ENCODE measurements around the gene LETMD1. TPM values are rescaled to one million over a fixed set of nuclear protein-coding genes. Genes with fewer than 3 reads are reported as not detected.

LETMD1 gene, protein sequence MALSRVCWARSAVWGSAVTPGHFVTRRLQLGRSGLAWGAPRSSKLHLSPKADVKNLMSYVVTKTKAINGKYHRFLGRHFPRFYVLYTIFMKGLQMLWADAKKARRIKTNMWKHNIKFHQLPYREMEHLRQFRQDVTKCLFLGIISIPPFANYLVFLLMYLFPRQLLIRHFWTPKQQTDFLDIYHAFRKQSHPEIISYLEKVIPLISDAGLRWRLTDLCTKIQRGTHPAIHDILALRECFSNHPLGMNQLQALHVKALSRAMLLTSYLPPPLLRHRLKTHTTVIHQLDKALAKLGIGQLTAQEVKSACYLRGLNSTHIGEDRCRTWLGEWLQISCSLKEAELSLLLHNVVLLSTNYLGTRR
- 32.8 TPM for polyA plus RNA-seq (2013, experiment 1 of 2)
- 35.5 TPM for polyA plus RNA-seq (2013, experiment 2 of 2)

DNA sequence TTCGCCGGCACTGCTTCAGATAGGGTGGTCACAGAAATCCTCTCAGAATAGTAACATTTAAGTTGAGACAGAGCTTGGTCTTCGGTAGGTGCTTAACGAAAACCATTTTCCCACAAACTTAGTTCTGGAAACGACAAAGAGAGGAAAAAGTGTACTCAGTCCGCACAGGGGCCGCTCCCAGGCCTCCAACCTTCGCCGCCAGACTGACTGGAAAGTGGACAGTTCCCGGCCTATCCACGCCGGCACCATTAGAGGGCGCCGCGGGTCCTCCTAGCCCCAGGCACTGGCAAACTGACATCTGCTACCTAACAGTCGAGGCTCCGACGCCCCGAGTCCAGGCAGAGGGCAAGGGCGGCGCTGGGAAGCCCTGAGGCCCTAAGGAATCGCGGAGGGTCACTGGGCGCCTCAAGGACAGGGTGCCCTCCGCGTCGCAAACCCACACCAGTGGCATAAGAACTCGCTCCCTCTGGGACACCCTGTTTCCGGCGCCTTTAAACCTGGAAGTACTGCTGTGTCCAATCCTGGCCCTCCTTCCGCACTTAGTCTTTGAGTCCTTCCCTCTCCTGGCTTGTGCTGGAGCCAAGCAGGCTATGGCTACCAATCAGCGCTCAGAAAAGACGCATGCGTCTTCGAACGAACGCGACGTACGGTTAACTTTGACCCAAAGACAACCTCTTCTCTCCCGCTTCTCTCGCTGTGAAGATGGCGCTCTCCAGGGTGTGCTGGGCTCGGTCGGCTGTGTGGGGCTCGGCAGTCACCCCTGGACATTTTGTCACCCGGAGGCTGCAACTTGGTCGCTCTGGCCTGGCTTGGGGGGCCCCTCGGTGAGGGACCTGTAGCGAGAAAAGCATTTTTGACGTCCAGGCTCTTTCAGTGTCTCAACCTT is at the start of gene LETMD1:
Gene LETMD1, plus strand, starts transcription at position 673 of the 886 bp plus-strand sequence. Its CDS starts 30 bp downstream, at position 703.
- WGBS, 2 experiments (ENCODE audit: insufficient coverage in 2 of 2): 3 to 5% methylated on average over 44 to 50 of the region's 51 CpGs
- no peaks in the 10 kb centered on the region for H3K4me1 ChIP-seq (ENCODE audit: control insufficient read depth, insufficient read depth, low read length, poor library complexity, severe bottlenecking)
- H3K4me3 ChIP-seq (ENCODE audit: extremely low read depth, insufficient read depth, low read length, poor library complexity, severe bottlenecking): peak within 1 kb of the TSS; percentile 71
- H3K27ac ChIP-seq (ENCODE audit: low read depth, low read length, severe bottlenecking): peak within 1 kb of the TSS; percentile 80
- H3K9me3 ChIP-seq (ENCODE audit: control insufficient read depth, low read length): no peaks in the 10 kb centered on the region
- H3K36me3 ChIP-seq (ENCODE audit: control insufficient read depth, insufficient read depth, low read length): peaks cover 11% of the 10 kb centered on the region

DNA sequence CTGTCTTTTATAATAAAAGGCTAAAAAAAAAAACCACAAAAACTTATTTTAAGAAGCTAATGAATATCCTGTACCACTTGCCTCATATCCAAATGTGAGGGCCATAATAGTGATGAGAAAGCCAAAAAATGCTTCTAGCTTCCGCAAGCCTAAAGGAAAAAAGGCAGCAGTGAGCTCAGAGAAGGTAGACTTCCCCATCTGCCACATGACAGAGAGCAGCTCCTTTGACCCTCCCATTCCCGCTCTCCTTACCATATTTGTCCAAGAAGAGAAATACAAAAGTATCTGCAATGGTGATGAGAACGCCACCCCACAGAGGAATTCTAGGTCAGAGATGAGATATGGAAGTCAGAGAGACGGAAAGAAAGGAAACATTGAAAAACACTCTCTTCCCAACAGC is 49.0 kb upstream of the LETMD1 start:
- Histone ChIP-seq H3K36me3 (ENCODE audit: control insufficient read depth, insufficient read depth, low read length) (peaks cover 73% of the 10 kb centered on the region), H3K4me3 (ENCODE audit: extremely low read depth, insufficient read depth, low read length, poor library complexity, severe bottlenecking) (no peak overlapping the region), H3K27ac (ENCODE audit: low read depth, low read length, severe bottlenecking) (no peak overlapping the region), H3K4me1 (ENCODE audit: control insufficient read depth, insufficient read depth, low read length, poor library complexity, severe bottlenecking) (no peaks in the 10 kb centered on the region), H3K9me3 (ENCODE audit: control insufficient read depth, low read length) (no peaks in the 10 kb centered on the region)
- WGBS, 2 experiments (ENCODE audit: insufficient coverage in 2 of 2): 86 to 100% methylated on average over 1 of the region's 4 CpGs

DNA sequence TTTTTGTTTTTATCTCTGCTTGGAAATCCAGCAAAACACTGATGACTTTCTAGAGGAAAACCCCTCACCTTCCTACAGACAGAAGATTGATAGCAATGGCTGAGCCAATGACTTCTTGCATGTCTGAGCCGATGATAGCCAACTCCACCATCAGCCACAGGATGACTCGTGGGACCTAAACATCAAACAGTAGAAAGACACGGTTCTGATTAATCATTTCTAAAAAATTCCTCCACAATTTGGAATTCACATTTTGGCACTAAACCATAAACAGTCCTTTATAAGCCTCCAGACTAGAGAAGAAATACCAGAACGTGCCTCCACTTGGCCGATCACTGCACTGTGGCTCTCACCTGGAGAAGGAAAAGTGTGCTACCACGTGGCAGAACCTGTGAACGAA is 47.9 kb upstream of the LETMD1 start:
- Histone ChIP-seq H3K36me3 (ENCODE audit: control insufficient read depth, insufficient read depth, low read length) (peaks cover 74% of the 10 kb centered on the region), H3K4me1 (ENCODE audit: control insufficient read depth, insufficient read depth, low read length, poor library complexity, severe bottlenecking) (no peaks in the 10 kb centered on the region), H3K4me3 (ENCODE audit: extremely low read depth, insufficient read depth, low read length, poor library complexity, severe bottlenecking) (no peak overlapping the region), H3K27ac (ENCODE audit: low read depth, low read length, severe bottlenecking) (no peak overlapping the region), H3K9me3 (ENCODE audit: control insufficient read depth, low read length) (no peaks in the 10 kb centered on the region)
- 90 to 97% methylated on average over 3 to 5 of the region's 7 CpGs for WGBS, 2 experiments (ENCODE audit: insufficient coverage in 2 of 2)

DNA sequence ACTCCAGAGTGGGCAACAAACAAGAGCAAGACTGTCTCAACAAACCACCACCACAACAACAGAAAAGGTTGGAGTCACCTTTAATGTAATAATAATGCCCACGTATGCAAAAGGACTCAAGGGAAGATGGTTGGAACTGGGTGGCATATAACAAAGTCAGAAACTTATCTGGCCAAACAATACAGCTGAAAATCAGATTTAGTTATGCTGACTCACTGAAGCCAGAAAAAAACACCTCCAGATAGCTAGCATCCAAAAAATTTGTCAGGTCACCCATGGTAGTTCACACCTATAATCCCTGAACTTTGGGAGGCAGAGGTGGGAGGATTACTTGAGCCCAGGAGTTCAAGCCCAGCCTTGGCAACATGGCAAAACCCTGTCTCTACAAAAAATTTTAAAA is 46.3 kb upstream of the LETMD1 start:
- peaks cover 74% of the 10 kb centered on the region for H3K36me3 ChIP-seq (ENCODE audit: control insufficient read depth, insufficient read depth, low read length)
- no peak overlapping the region for H3K4me3 ChIP-seq (ENCODE audit: extremely low read depth, insufficient read depth, low read length, poor library complexity, severe bottlenecking)
- no peak overlapping the region for H3K27ac ChIP-seq (ENCODE audit: low read depth, low read length, severe bottlenecking)
- H3K9me3 ChIP-seq (ENCODE audit: control insufficient read depth, low read length): no peaks in the 10 kb centered on the region
- WGBS, 2 experiments (ENCODE audit: insufficient coverage in 2 of 2): no CpG with 5 or more reads among the region's 1 CpG
- H3K4me1 ChIP-seq (ENCODE audit: control insufficient read depth, insufficient read depth, low read length, poor library complexity, severe bottlenecking): no peaks in the 10 kb centered on the region

DNA sequence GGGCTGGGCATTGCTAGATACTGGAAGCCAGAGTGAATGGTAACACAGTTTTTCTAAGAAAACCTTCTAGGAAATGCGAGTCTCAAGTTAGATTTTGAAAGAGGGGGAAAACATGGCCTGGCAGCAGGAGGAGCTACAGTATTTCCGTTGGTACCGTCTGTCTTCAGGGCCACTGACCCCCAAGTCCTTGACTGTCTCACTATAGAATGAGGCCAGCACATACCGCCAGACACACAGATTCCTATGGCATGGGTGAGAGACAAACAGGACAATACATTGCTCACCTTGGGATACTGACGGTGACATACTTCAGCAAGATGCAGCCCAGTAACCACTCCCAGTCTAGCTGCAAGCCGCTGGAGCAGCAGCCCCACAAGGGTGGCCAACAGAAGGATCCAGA is 43.6 kb upstream of the LETMD1 start:
- H3K36me3 ChIP-seq (ENCODE audit: control insufficient read depth, insufficient read depth, low read length): peaks cover 68% of the 10 kb centered on the region
- no peak overlapping the region for H3K4me3 ChIP-seq (ENCODE audit: extremely low read depth, insufficient read depth, low read length, poor library complexity, severe bottlenecking)
- no peaks in the 10 kb centered on the region for H3K4me1 ChIP-seq (ENCODE audit: control insufficient read depth, insufficient read depth, low read length, poor library complexity, severe bottlenecking)
- 81 to 89% methylated on average over 3 to 5 of the region's 6 CpGs for WGBS, 2 experiments (ENCODE audit: insufficient coverage in 2 of 2)
- no peaks in the 10 kb centered on the region for H3K9me3 ChIP-seq (ENCODE audit: control insufficient read depth, low read length)
- H3K27ac ChIP-seq (ENCODE audit: low read depth, low read length, severe bottlenecking): no peak overlapping the region

DNA sequence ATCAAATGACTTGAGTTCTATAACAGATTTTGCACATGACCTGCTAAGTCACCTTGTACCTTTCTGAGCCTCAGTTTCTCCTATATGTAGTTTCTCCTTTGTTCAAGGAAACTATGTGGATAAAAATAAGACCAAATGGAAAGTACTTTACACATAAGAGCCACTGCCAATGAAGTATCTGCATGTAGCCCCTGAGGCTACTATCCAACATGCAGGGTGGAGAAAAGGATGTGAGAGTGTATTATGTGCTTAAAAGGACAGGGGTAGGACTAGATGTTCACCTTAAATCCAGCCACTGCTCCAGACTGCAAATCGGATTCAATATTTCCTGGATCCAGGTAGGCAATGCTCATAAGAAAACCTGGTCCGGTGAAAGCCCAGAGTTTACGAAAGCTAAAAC is 43.1 kb upstream of the LETMD1 start:
- peaks cover 63% of the 10 kb centered on the region for H3K36me3 ChIP-seq (ENCODE audit: control insufficient read depth, insufficient read depth, low read length)
- H3K27ac ChIP-seq (ENCODE audit: low read depth, low read length, severe bottlenecking): no peak overlapping the region
- H3K9me3 ChIP-seq (ENCODE audit: control insufficient read depth, low read length): no peaks in the 10 kb centered on the region
- WGBS, 2 experiments (ENCODE audit: insufficient coverage in 2 of 2): 96 to 100% methylated on average over 1 to 3 of the region's 3 CpGs
- no peak overlapping the region for H3K4me3 ChIP-seq (ENCODE audit: extremely low read depth, insufficient read depth, low read length, poor library complexity, severe bottlenecking)
- no peaks in the 10 kb centered on the region for H3K4me1 ChIP-seq (ENCODE audit: control insufficient read depth, insufficient read depth, low read length, poor library complexity, severe bottlenecking)

DNA sequence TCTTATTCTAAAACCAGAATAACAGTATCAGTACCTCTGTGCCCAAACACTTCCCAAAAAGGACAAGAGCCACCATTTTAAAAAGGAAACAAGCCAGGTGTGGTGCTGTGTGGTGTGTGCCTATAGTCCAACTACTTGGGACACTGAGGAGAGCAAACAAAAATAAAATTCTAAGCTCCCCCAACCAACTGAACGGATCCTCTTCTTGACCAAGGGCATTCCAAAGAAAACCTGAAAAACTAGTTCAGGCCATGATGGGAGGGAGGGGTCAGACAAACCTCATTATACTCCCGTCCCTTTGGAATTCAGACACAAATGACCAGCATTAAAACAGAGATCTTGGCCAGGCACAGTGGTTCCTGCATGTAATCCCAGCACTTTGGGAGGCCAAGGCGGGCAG is 42.5 kb upstream of the LETMD1 start:
- Histone ChIP-seq H3K9me3 (ENCODE audit: control insufficient read depth, low read length) (no peaks in the 10 kb centered on the region), H3K36me3 (ENCODE audit: control insufficient read depth, insufficient read depth, low read length) (peaks cover 58% of the 10 kb centered on the region), H3K27ac (ENCODE audit: low read depth, low read length, severe bottlenecking) (no peak overlapping the region), H3K4me1 (ENCODE audit: control insufficient read depth, insufficient read depth, low read length, poor library complexity, severe bottlenecking) (no peaks in the 10 kb centered on the region), H3K4me3 (ENCODE audit: extremely low read depth, insufficient read depth, low read length, poor library complexity, severe bottlenecking) (no peak overlapping the region)
- WGBS, 2 experiments (ENCODE audit: insufficient coverage in 2 of 2): 95 to 97% methylated on average over 2 to 3 of the region's 3 CpGs

DNA sequence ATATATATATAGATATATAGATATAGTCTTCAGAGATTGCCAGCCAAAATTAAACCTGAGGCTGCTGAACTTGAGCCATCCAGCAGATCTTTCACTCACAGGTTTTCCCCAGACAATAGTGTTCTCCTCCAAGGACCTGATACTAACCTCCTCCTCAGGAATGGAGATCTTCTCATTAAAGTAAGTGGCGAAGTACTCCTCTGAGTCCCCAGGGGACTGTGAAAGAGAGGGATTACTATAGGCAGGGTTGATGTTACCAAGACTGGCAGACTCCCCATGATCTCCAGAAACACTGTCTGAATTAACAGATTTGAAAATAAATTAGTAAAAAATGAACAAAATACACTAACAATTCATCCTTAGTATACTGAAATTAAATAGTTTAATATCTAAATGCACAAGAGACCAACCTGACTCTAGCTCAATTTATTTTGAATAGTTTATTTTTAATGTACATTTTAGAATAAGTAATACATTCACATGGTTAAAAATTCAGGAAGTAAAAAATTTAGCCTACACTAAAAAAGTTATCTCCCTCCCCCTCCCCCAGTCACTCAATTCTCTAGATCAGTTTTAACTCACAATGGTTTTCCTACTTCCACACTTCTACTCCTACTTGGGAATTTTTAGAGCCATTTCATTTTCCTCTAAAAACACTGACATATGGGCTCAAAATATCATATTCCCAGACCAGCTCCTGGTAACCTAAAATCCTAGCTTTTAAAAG is 39.6 kb upstream of the LETMD1 start:
- H3K27ac ChIP-seq (ENCODE audit: low read depth, low read length, severe bottlenecking): no peak overlapping the region

DNA sequence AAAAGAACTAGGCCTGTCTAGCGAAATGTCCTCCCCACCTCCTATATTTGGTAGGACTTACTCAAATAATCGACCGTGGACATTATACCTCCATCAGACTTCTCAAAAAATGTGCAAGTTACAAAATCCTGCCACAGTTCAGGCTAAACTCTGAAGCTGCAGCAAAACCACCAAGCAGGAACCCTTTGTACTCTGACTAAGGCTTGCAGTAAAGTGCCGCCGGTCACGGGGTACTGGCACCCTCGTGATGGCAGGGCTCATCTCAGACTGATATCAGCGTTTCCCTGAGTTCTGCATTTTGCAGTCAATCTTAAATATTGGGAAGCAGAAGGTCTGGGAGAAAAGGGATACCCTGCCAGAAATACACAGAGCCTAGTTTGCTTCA is 39.1 kb upstream of the LETMD1 start:
- 92% methylated on average over 8 of the region's 8 CpGs for whole genome bisulfite sequencing, 2 experiments (ENCODE audit: insufficient coverage in 2 of 2)
- Histone ChIP-seq H3K27ac (ENCODE audit: low read depth, low read length, severe bottlenecking) (no peak overlapping the region), H3K36me3 (ENCODE audit: control insufficient read depth, insufficient read depth, low read length) (peaks cover 47% of the 10 kb centered on the region), H3K9me3 (ENCODE audit: control insufficient read depth, low read length) (no peaks in the 10 kb centered on the region), H3K4me3 (ENCODE audit: extremely low read depth, insufficient read depth, low read length, poor library complexity, severe bottlenecking) (no peak overlapping the region), H3K4me1 (ENCODE audit: control insufficient read depth, insufficient read depth, low read length, poor library complexity, severe bottlenecking) (no peaks in the 10 kb centered on the region)

More for the DNA sequence above, 39.6 kb upstream of the LETMD1 start:
- Histone ChIP-seq H3K36me3 (ENCODE audit: control insufficient read depth, insufficient read depth, low read length) (peaks cover 48% of the 10 kb centered on the region), H3K4me1 (ENCODE audit: control insufficient read depth, insufficient read depth, low read length, poor library complexity, severe bottlenecking) (no peaks in the 10 kb centered on the region), H3K4me3 (ENCODE audit: extremely low read depth, insufficient read depth, low read length, poor library complexity, severe bottlenecking) (no peak overlapping the region), H3K9me3 (ENCODE audit: control insufficient read depth, low read length) (no peaks in the 10 kb centered on the region)
- no CpG with 5 or more reads among the region's 1 CpG for WGBS, 2 experiments (ENCODE audit: insufficient coverage in 2 of 2)

DNA sequence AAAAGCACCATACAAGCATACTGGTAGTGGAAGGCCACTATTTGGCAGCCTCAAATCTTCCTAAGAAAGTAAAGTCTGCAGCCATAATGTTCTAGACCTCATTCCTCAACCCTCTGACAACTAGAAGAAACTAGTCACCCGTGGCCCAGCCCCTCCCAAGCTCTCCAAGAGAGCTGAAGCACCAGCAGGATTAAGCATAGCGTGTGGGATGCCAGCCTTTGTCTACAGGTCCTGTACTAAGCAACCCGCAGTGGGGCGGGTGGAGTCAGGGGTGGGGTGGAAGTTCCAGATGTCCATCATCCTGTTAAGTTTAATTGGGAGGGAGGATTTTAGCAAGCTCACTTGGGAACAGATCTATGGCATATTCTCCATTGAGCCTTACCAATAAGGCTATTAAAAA is 36.2 kb upstream of the LETMD1 start:
- WGBS, 2 experiments (ENCODE audit: insufficient coverage in 2 of 2): no CpG with 5 or more reads among the region's 4 CpGs
- Histone ChIP-seq H3K4me3 (ENCODE audit: extremely low read depth, insufficient read depth, low read length, poor library complexity, severe bottlenecking) (no peak overlapping the region), H3K36me3 (ENCODE audit: control insufficient read depth, insufficient read depth, low read length) (peaks cover 19% of the 10 kb centered on the region), H3K4me1 (ENCODE audit: control insufficient read depth, insufficient read depth, low read length, poor library complexity, severe bottlenecking) (no peaks in the 10 kb centered on the region), H3K9me3 (ENCODE audit: control insufficient read depth, low read length) (no peaks in the 10 kb centered on the region), H3K27ac (ENCODE audit: low read depth, low read length, severe bottlenecking) (no peak overlapping the region)

All from mesodermal cell (in vitro differentiated cells).